Parathyroid adenoma (tissue), 2 donors: ENCODE measurements around the gene TMEM132C.

Experiments used
- H2AFZ ChIP-seq: fragments of 300-600 bp; sonication (generic); one replicate; pipeline ENCODE4 v1.7.0; 2017; ENCODE audit warnings: antibody characterized with exemption, mild to moderate bottlenecking
- H3K27ac ChIP-seq: fragments of 300-600 bp; sonication (generic); one replicate; pipeline ENCODE4 v1.7.0; 2017
- H3K27me3 ChIP-seq: fragments of 300-600 bp; sonication (generic); one replicate; pipeline ENCODE4 v1.7.0; 2017; ENCODE audit warnings: low read length; ENCODE audit not compliant: control insufficient read depth, insufficient read depth
- H3K36me3 ChIP-seq: fragments of 300-600 bp; sonication (generic); one replicate; pipeline ENCODE4 v1.7.0; 2017; ENCODE audit warnings: low read length; ENCODE audit not compliant: control insufficient read depth, insufficient read depth
- H3K4me1 ChIP-seq: fragments of 300-600 bp; sonication (generic); one replicate; pipeline ENCODE4 v1.7.0; 2017; ENCODE audit warnings: control low read depth
- H3K4me2 ChIP-seq: fragments of 300-600 bp; sonication (generic); one replicate; pipeline ENCODE4 v1.7.0; 2017; ENCODE audit warnings: low read length
- H3K4me3 ChIP-seq: fragments of 300-600 bp; sonication (generic); one replicate; pipeline ENCODE4 v1.7.0; 2017; ENCODE audit warnings: low read depth, low read length
- H3K79me2 ChIP-seq: fragments of 300-600 bp; sonication (generic); one replicate; pipeline ENCODE4 v1.7.0; 2017; ENCODE audit warnings: control low read depth
- H3K9ac ChIP-seq: fragments of 300-600 bp; sonication (generic); one replicate; pipeline ENCODE4 v1.7.0; 2017; ENCODE audit warnings: mild to moderate bottlenecking
- H3K9me3 ChIP-seq: fragments of 300-600 bp; sonication (generic); one replicate; pipeline ENCODE4 v1.7.0; 2017; ENCODE audit warnings: low read length; ENCODE audit not compliant: control insufficient read depth
- CTCF ChIP-seq: fragments of 300-600 bp; sonication (generic); IDR thresholded peaks from one replicate; pipeline ENCODE4 v1.7.0; 2017; ENCODE audit warnings: antibody characterized with exemption, mild to moderate bottlenecking
- donor health status: primary hyperparathyroidism.

TMEM132C gene

GRCh38 chr12:128393346-128393745, 126.4 kb downstream of the TMEM132C start:
- TF ChIP-seq CTCF, result no peak
- Histone ChIP-seq H3K79me2 (no peaks in the 10 kb centered on the region), H3K27me3 (no peaks in the 10 kb centered on the region), H3K9ac (no peak overlapping the region), H3K4me3 (no peak overlapping the region), H3K4me1 (no peaks in the 10 kb centered on the region), H3K27ac (no peak overlapping the region), H3K4me2 (no peak overlapping the region), H3K36me3 (no peaks in the 10 kb centered on the region), H2AFZ (no peak overlapping the region), H3K9me3 (no peaks in the 10 kb centered on the region)

- no peak overlapping the region for H3K27ac ChIP-seq
- H2AFZ ChIP-seq, result no peak overlapping the region
- no peaks in the 10 kb centered on the region for H3K79me2 ChIP-seq
- TF ChIP-seq CTCF, result no peak
- no peak overlapping the region for H3K9ac ChIP-seq
- no peaks in the 10 kb centered on the region for H3K27me3 ChIP-seq
- H3K36me3 ChIP-seq, result no peaks in the 10 kb centered on the region
- H3K4me2 ChIP-seq, result no peak overlapping the region
- no peaks in the 10 kb centered on the region for H3K9me3 ChIP-seq
- H3K4me1 ChIP-seq, result no peaks in the 10 kb centered on the region
- no peak overlapping the region for H3K4me3 ChIP-seq
Observed at GRCh38 chr12:128394137-128394536, 127.2 kb downstream of the TMEM132C start.

- Histone ChIP-seq H3K27me3 (no peaks in the 10 kb centered on the region), H3K79me2 (no peaks in the 10 kb centered on the region), H3K4me2 (no peak overlapping the region), H3K9ac (no peak overlapping the region), H3K9me3 (no peaks in the 10 kb centered on the region), H3K27ac (no peak overlapping the region), H3K4me1 (no peaks in the 10 kb centered on the region), H3K4me3 (no peak overlapping the region), H3K36me3 (no peaks in the 10 kb centered on the region), H2AFZ (no peak overlapping the region)
- no peak for TF ChIP-seq CTCF
Observed at GRCh38 chr12:128399253-128399652, 132.3 kb downstream of the TMEM132C start.

GRCh38 chr12:128402486-128403243, 135.7 kb downstream of the TMEM132C start:
- Histone ChIP-seq H3K79me2 (no peaks in the 10 kb centered on the region), H3K27me3 (no peaks in the 10 kb centered on the region), H2AFZ (no peak overlapping the region), H3K27ac (no peak overlapping the region), H3K4me2 (no peak overlapping the region), H3K4me3 (no peak overlapping the region), H3K36me3 (no peaks in the 10 kb centered on the region), H3K9me3 (no peaks in the 10 kb centered on the region), H3K4me1 (no peaks in the 10 kb centered on the region), H3K9ac (no peak overlapping the region)
- TF ChIP-seq CTCF, result no peak

- Histone ChIP-seq H3K79me2 (no peaks in the 10 kb centered on the region), H3K9ac (no peak overlapping the region), H3K27ac (no peak overlapping the region), H3K9me3 (no peaks in the 10 kb centered on the region), H3K27me3 (no peaks in the 10 kb centered on the region), H3K36me3 (no peaks in the 10 kb centered on the region), H3K4me3 (no peak overlapping the region), H3K4me2 (no peak overlapping the region), H3K4me1 (no peaks in the 10 kb centered on the region), H2AFZ (no peak overlapping the region)
- no peak for TF ChIP-seq CTCF
Observed at GRCh38 chr12:128408669-128409068, 141.7 kb downstream of the TMEM132C start.
